H9 (cell line): Measurements from ENCODE around the gene UPK3A. TPM values are rescaled to one million over a fixed set of nuclear protein-coding genes. Genes with fewer than 3 reads are reported as not detected.

Source experiments
- DNase-seq: peaks from one replicate; pipeline ENCODE4 v3.0.0-alpha.2; 2017
- H2AFZ ChIP-seq: one replicate; pipeline ENCODE4 v1.6.1; 2013; ENCODE audit warnings: mild to moderate bottlenecking, low read length, control low read depth, moderate library complexity
- H2AK5ac ChIP-seq: 2 replicates; pipeline ENCODE4 v1.6.1; 2013; ENCODE audit warnings: low read length, control low read depth, mixed read lengths; ENCODE audit not compliant: insufficient read length
- H2BK120ac ChIP-seq: one replicate; pipeline ENCODE4 v1.6.1; 2013; ENCODE audit warnings: low read depth, mild to moderate bottlenecking, low read length, control low read depth, inconsistent platforms; ENCODE audit not compliant: poor library complexity, severe bottlenecking
- H2BK12ac ChIP-seq: 2 replicates; pipeline ENCODE4 v1.6.1; 2013; ENCODE audit warnings: low read length, control low read depth, mixed read lengths, low read depth; ENCODE audit not compliant: insufficient read length
- H2BK15ac ChIP-seq: 2 replicates; pipeline ENCODE4 v1.6.1; 2013; ENCODE audit warnings: low read depth, low read length, control low read depth
- H2BK20ac ChIP-seq: one replicate; pipeline ENCODE4 v1.6.1; 2013; ENCODE audit warnings: low read depth, mild to moderate bottlenecking, low read length, control low read depth, inconsistent platforms; ENCODE audit not compliant: poor library complexity, severe bottlenecking
- H2BK5ac ChIP-seq: 2 replicates; pipeline ENCODE4 v1.6.1; 2013; ENCODE audit warnings: low read length, control low read depth, mixed read lengths; ENCODE audit not compliant: insufficient read length
- H3K14ac ChIP-seq: 2 replicates; pipeline ENCODE4 v1.6.1; 2013; ENCODE audit warnings: low read length, control low read depth; ENCODE audit not compliant: insufficient read depth
- H3K18ac ChIP-seq: 2 replicates; pipeline ENCODE4 v1.6.1; 2013; ENCODE audit warnings: low read depth, mild to moderate bottlenecking, mixed read lengths, low read length, control low read depth; ENCODE audit not compliant: insufficient read length
- H3K23ac ChIP-seq: 2 replicates; pipeline ENCODE4 v1.6.1; 2013; ENCODE audit warnings: low read length, control low read depth, mixed read lengths, low read depth; ENCODE audit not compliant: insufficient read length
- H3K23me2 ChIP-seq: 2 replicates; pipeline ENCODE4 v1.6.1; 2013; ENCODE audit warnings: low read depth, mild to moderate bottlenecking, mixed read lengths, low read length, control low read depth; ENCODE audit not compliant: insufficient read length, poor library complexity, severe bottlenecking
- H3K27ac ChIP-seq: 2 replicates; pipeline ENCODE4 v1.5.1; 2013; ENCODE audit warnings: low read length, control low read depth, mixed read lengths, low read depth; ENCODE audit not compliant: insufficient read length
- H3K27me3 ChIP-seq: 2 replicates; pipeline ENCODE4 v1.6.1; 2013; ENCODE audit warnings: low read length, control low read depth, inconsistent platforms; ENCODE audit not compliant: insufficient read depth
- H3K4ac ChIP-seq: 2 replicates; pipeline ENCODE4 v1.6.1; 2013; ENCODE audit warnings: low read depth, mild to moderate bottlenecking, control low read depth, inconsistent platforms, low read length, moderate library complexity
- H3K4me1 ChIP-seq: 2 replicates; pipeline ENCODE4 v1.6.1; 2013; ENCODE audit warnings: low read length, control low read depth, inconsistent platforms; ENCODE audit not compliant: insufficient read depth
- H3K4me2 ChIP-seq: 2 replicates; pipeline ENCODE4 v1.6.1; 2013; ENCODE audit warnings: low read length, control low read depth, mixed read lengths; ENCODE audit not compliant: insufficient read length, insufficient read depth
- H3K56ac ChIP-seq: 2 replicates; pipeline ENCODE4 v1.6.1; 2013; ENCODE audit warnings: low read depth, mild to moderate bottlenecking, mixed read lengths, low read length, control low read depth; ENCODE audit not compliant: insufficient read length
- H3K79me1 ChIP-seq: 2 replicates; pipeline ENCODE4 v1.6.1; 2013; ENCODE audit warnings: low read depth, mild to moderate bottlenecking, moderate library complexity, low read length, control low read depth, inconsistent platforms; ENCODE audit not compliant: insufficient read depth, poor library complexity, severe bottlenecking
- H3K79me2 ChIP-seq: 2 replicates; pipeline ENCODE4 v1.6.1; 2013; ENCODE audit warnings: low read length, control low read depth, inconsistent platforms; ENCODE audit not compliant: insufficient read depth
- H3K9ac ChIP-seq: 2 replicates; pipeline ENCODE4 v1.6.1; 2013; ENCODE audit warnings: low read length, control low read depth, mixed read lengths; ENCODE audit not compliant: insufficient read length; ENCODE audit errors: extremely low read depth
- H3K9me3 ChIP-seq: one replicate; pipeline ENCODE4 v1.6.1; 2013; ENCODE audit warnings: low read depth, low read length, inconsistent platforms; ENCODE audit not compliant: control insufficient read depth
- H3T11ph ChIP-seq: one replicate; pipeline ENCODE4 v1.6.1; 2013; ENCODE audit warnings: mild to moderate bottlenecking, low read length, control low read depth, inconsistent platforms
- H4K20me1 ChIP-seq: one replicate; pipeline ENCODE4 v1.6.1; 2013; ENCODE audit not compliant: control insufficient read depth, insufficient read length, insufficient read depth
- H4K5ac ChIP-seq: 2 replicates; pipeline ENCODE4 v1.6.1; 2013; ENCODE audit warnings: low read depth, mild to moderate bottlenecking, mixed read lengths, low read length, control low read depth; ENCODE audit not compliant: insufficient read length
- H4K8ac ChIP-seq: replicated peaks from 2 replicates; pipeline ENCODE4 v1.6.1; 2013; ENCODE audit warnings: low read length, control low read depth, mixed read lengths, low read depth; ENCODE audit not compliant: insufficient read length
- H4K91ac ChIP-seq: 2 replicates; pipeline ENCODE4 v1.6.1; 2013; ENCODE audit warnings: low read depth, mild to moderate bottlenecking, moderate library complexity, mixed read lengths, low read length, control low read depth; ENCODE audit not compliant: insufficient read length
- H3K27ac Mint-ChIP-seq, 3 experiments: 2 replicates in 2 of 3; 3 replicates in 1 of 3; pipeline ENCODE4 v1.8.0; 2020 to 2021; ENCODE audit warnings: mixed read lengths in 3 of 3, mild to moderate bottlenecking in 1 of 3, moderate library complexity in 1 of 3
- H3K27me3 Mint-ChIP-seq: 2 replicates; pipeline ENCODE4 v1.8.0; 2021; ENCODE audit warnings: low read depth, mild to moderate bottlenecking, moderate library complexity, mixed read lengths
- H3K36me3 Mint-ChIP-seq, 3 experiments: 2 replicates in 2 of 3; 3 replicates in 1 of 3; pipeline ENCODE4 v1.8.0; 2020 to 2021; ENCODE audit warnings: low read depth in 3 of 3, mixed read lengths in 3 of 3; ENCODE audit not compliant: insufficient read depth in 1 of 3
- H3K4me1 Mint-ChIP-seq, 2 experiments: 2 replicates each; pipeline ENCODE4 v1.8.0; 2020; ENCODE audit warnings: mixed read lengths in 2 of 2
- H3K4me3 Mint-ChIP-seq, 2 experiments: 2 replicates in 1 of 2; 3 replicates in 1 of 2; pipeline ENCODE4 v1.8.0; 2020 to 2021; ENCODE audit warnings: mild to moderate bottlenecking in 2 of 2, mixed read lengths in 2 of 2, moderate library complexity in 1 of 2
- H3K9me3 Mint-ChIP-seq, 2 experiments: 2 replicates in 1 of 2; 3 replicates in 1 of 2; pipeline ENCODE4 v1.8.0; 2020; ENCODE audit warnings: mild to moderate bottlenecking in 2 of 2, mixed read lengths in 2 of 2, moderate library complexity in 1 of 2
- CTCF ChIP-seq: fragments of 200-600 bp; sonication (generic); conservative IDR thresholded peaks from 3 replicates; pipeline ENCODE4 v1.8.0; 2021; ENCODE audit warnings: antibody characterized with exemption, mild to moderate bottlenecking
- WGBS: extraction: QIAGEN DNeasy Blood & Tissue Kit; methylation state at CpG from one replicate; pipeline ENCODE4 v1.1.7; 2013; ENCODE audit warnings: missing lambda C conversion rate, low lambda C conversion rate, mixed read lengths; ENCODE audit not compliant: insufficient read length; ENCODE audit errors: extremely low coverage; 5-methylcytosine and 5-hydroxymethylcytosine counted together
- total RNA-seq: library from RNA; stranded (reverse); gene quantifications from 2 replicates; pipeline ENCODE4 v1.2.1, GENCODE V29; 2021

Gene UPK3A
- total RNA-seq, 1 experiment from 2014 or later: not detected

GRCh38 chr22:45343143-45343542 lies 58.4 kb downstream of the UPK3A start:
- H2BK15ac ChIP-seq: no peak overlapping the region
- no peak overlapping the region for H2BK20ac ChIP-seq
- no peak for DNase-seq
- no peak overlapping the region for H3K14ac ChIP-seq
- H3K23me2 ChIP-seq: no peaks in the 10 kb centered on the region
- Mint-ChIP-seq H3K27ac (no peak overlapping the region), H3K9me3 (no peaks in the 10 kb centered on the region), H3K4me1 (0 out of 4 replicates have a peak, but pooled peaks cover 0 to 2% of the 10 kb centered on the region in 2 experiments), H3K27me3 (no peaks in the 10 kb centered on the region), H3K4me3 (no peak overlapping the region), H3K36me3 (peaks cover 3 to 19% (median 19%) of the 10 kb centered on the region in 3 experiments; a peak in 6 of 7 replicates)
- no peaks in the 10 kb centered on the region for H3K79me2 ChIP-seq
- H3K4me2 ChIP-seq: no peak overlapping the region
- no peak overlapping the region for H3T11ph ChIP-seq
- WGBS: no CpG with 5 or more reads among the region's 8 CpGs
- no peaks in the 10 kb centered on the region for H3K27me3 ChIP-seq
- no peak overlapping the region for H4K5ac ChIP-seq
- no peak overlapping the region for H4K8ac ChIP-seq
- no peak overlapping the region for H4K91ac ChIP-seq
- H3K27ac ChIP-seq: no peak overlapping the region
- no peak for TF ChIP-seq CTCF
- H3K56ac ChIP-seq: no peak overlapping the region
- no peak overlapping the region for H2BK120ac ChIP-seq
- H3K23ac ChIP-seq: no peak overlapping the region
- no peak overlapping the region for H3K9ac ChIP-seq
- H4K20me1 ChIP-seq: no peaks in the 10 kb centered on the region
- H3K4ac ChIP-seq: no peak overlapping the region
- no peak overlapping the region for H2AFZ ChIP-seq
- H3K79me1 ChIP-seq: no peaks in the 10 kb centered on the region
- H2AK5ac ChIP-seq: no peak overlapping the region
- H3K4me1 ChIP-seq: no peaks in the 10 kb centered on the region
- H2BK12ac ChIP-seq: no peak overlapping the region
- H3K9me3 ChIP-seq: no peaks in the 10 kb centered on the region
- no peak overlapping the region for H2BK5ac ChIP-seq
- no peak overlapping the region for H3K18ac ChIP-seq
